GM12891 (cell line): Measurements from ENCODE around the gene NME8.

Source experiments
- DNase-seq: peaks from one replicate; pipeline ENCODE4 v3.0.0; 2011; ENCODE audit warnings: low spot score; ENCODE audit not compliant: insufficient read length
- FAIRE-seq: peaks from 2 replicates; lab custom pipeline; 2011; peaks lifted over from hg19 to GRCh38; lab: Jason Lieb, UNC
- PAX5 ChIP-seq: IDR thresholded peaks from 2 replicates; pipeline ENCODE4 v1.6.1; 2011; ENCODE audit warnings: low read length, moderate library complexity, mild to moderate bottlenecking; ENCODE audit not compliant: insufficient read depth, severe bottlenecking
- POLR2A ChIP-seq: IDR thresholded peaks from 2 replicates; pipeline ENCODE4 v1.6.1; 2011; ENCODE audit warnings: low read depth, low read length, control low read depth
- POLR2AphosphoS5 ChIP-seq: IDR thresholded peaks from 2 replicates; pipeline ENCODE4 v1.6.1; 2011; ENCODE audit warnings: low read depth, low read length, control low read depth
- POU2F2 ChIP-seq: IDR thresholded peaks from 2 replicates; pipeline ENCODE4 v1.6.1; 2011; ENCODE audit warnings: low read depth, mild to moderate bottlenecking, control low read depth, low read length, moderate library complexity
- SPI1 ChIP-seq: IDR thresholded peaks from 2 replicates; pipeline ENCODE4 v1.6.1; 2011; ENCODE audit warnings: low read depth, low read length, control low read depth
- TAF1 ChIP-seq: IDR thresholded peaks from 2 replicates; pipeline ENCODE4 v1.6.1; 2011; ENCODE audit warnings: low read depth, low read length, control low read depth

The NME8 gene

GRCh38 chr7:37916673-37917660, 68.6 kb downstream of the NME8 start, which contains the start of gene SFRP4:
TSS of gene SFRP4 (minus strand) at chr7:37916817. CDS start at chr7:37916537, 280 bp downstream.
- DNase-seq (no peak), FAIRE-seq (peak; percentile 86)
- TF ChIP-seq SPI1 (no peak), PAX5 (no peak), POLR2A (no peak), TAF1 (no peak)

- DNase-seq (no peak), FAIRE-seq (no peak)
- TF ChIP-seq TAF1 (no peak), POLR2AphosphoS5 (no peak), POU2F2 (no peak), SPI1 (no peak), POLR2A (no peak), PAX5 (no peak)
Measured at GRCh38 chr7:37918526-37918925, 70.1 kb downstream of the NME8 start.

- FAIRE-seq (peak; percentile 87), DNase-seq (no peak)
- TF ChIP-seq TAF1 = no peak
- no peak for TF ChIP-seq POLR2A
- TF ChIP-seq POU2F2 = no peak
- TF ChIP-seq PAX5 = no peak
- no peak for TF ChIP-seq SPI1
- TF ChIP-seq POLR2AphosphoS5 = no peak
Measured at GRCh38 chr7:37920305-37920848, 72.0 kb downstream of the NME8 start, which contains the start of gene EPDR1. TSS of gene EPDR1 (plus strand) at chr7:37920640. CDS start at chr7:37920940, 300 bp downstream.

GRCh38 chr7:37920849-37921805, 72.7 kb downstream of the NME8 start:
- no peak for TF ChIP-seq POU2F2
- no peak for TF ChIP-seq TAF1
- TF ChIP-seq POLR2AphosphoS5 = no peak
- no peak for TF ChIP-seq PAX5
- TF ChIP-seq POLR2A = no peak
- TF ChIP-seq SPI1 = no peak
- FAIRE-seq = peak; percentile 52
- no peak for DNase-seq

GRCh38 chr7:37921876-37922275, 73.5 kb downstream of the NME8 start:
- no peak for DNase-seq
- FAIRE-seq = no peak
- TF ChIP-seq POU2F2 (no peak), TAF1 (no peak), POLR2AphosphoS5 (no peak), SPI1 (no peak), POLR2A (no peak), PAX5 (no peak)

- no peak for FAIRE-seq
- DNase-seq = no peak
- TF ChIP-seq TAF1 = no peak
- no peak for TF ChIP-seq PAX5
- TF ChIP-seq POLR2AphosphoS5 = no peak
- TF ChIP-seq SPI1 = no peak
- no peak for TF ChIP-seq POU2F2
- TF ChIP-seq POLR2A = no peak
Measured at GRCh38 chr7:37923996-37924395, 75.6 kb downstream of the NME8 start.

- DNase-seq (no peak), FAIRE-seq (no peak)
- no peak for TF ChIP-seq POU2F2
- TF ChIP-seq POLR2A = no peak
- no peak for TF ChIP-seq TAF1
- TF ChIP-seq POLR2AphosphoS5 = no peak
- TF ChIP-seq PAX5 = no peak
- TF ChIP-seq SPI1 = no peak
Measured at GRCh38 chr7:37924491-37925041, 76.2 kb downstream of the NME8 start.

GRCh38 chr7:37925620-37926019, 77.2 kb downstream of the NME8 start:
- TF ChIP-seq SPI1 (no peak), POU2F2 (no peak), POLR2AphosphoS5 (no peak), PAX5 (no peak), TAF1 (no peak), POLR2A (no peak)
- DNase-seq (no peak), FAIRE-seq (no peak)
